ENCODE data around the gene SLC66A1. TPM values are rescaled to one million over a fixed set of nuclear protein-coding genes. Genes with fewer than 3 reads are reported as not detected.
A peak's percentile ranks its signal among the peaks of the same experiment; 100 is the strongest.

Gene SLC66A1
- total RNA-seq, 1 experiment from 2014 or later, result 17.5 TPM

DNA sequence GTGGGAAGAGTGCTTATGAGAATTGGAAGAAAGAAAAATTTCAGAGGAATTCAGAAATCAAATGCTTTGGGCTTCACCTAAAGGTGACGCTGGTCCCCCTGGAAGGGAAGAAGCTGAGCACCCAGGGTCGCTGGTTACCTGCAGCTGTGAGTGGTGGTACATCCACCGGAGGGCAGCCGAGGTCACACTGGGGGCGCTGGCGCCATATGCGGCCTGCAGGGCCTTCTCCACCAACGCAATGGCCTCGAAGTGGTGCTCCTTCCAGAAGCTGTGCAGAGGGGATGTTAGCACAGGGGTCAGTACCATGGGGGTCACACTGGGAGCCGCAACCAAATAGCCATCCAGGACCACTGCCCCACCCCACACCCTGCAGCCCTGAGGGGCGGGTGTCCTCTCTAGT lies 6.2 kb upstream of the SLC66A1 start:
- no peak for DNase-seq (ENCODE audit: low read depth)

DNA sequence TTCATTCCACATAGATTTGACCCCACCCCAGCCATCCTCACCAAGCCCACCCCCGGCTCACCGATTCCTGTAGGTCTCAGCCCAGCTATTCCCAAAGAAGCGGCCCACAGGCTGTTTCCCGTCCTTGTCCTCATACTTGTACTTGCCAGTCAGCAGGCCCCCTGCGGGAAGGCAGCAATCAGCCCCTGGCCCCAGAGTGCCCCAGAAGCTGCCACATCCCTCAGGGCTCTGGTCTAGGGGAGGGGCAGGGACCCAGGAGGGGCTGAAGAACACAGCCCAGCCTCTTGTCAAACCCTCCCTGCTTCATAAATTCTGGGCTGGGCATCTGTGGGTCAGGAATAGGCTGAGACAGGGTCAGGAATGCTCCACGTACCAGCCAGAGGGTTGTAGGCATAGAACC lies 5.2 kb upstream of the SLC66A1 start:
- DNase-seq (ENCODE audit: low read depth), result no peak

DNA sequence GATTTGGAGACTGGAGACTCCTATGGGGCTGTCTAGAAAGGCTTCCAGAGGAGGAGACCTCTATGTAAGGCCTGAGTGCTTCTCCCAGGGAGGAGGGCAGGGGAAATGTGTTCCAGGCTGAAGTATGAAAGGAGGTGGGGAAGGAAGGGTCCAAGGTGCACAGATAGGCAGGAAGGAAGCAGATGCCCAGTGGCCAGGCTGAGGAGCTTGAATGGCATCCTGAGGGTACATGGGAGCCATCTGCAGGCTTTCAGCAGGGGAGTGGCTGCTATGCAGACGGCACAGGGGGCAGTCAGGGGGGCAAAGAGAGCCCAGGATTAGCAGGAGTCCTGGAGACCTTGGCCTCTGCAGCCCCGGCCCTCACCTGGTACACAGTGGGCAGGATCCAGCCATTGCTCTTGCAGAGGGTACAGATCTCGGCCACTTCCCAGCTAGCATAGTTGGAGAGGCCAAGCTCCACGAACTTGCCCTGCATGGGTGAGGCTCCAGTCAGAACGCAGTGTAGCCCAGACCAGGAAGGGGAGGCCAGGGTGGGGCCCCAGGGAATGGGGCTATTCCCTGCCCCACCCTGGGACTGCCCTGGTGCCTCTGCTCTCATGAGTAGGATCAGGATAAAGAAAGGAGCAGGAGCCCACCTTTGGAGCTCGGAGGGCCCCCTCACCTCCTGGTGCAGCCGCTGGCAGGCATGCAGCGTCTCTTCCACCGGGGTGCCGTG lies 4.2 kb upstream of the SLC66A1 start:
- no peak for DNase-seq (ENCODE audit: low read depth)

DNA sequence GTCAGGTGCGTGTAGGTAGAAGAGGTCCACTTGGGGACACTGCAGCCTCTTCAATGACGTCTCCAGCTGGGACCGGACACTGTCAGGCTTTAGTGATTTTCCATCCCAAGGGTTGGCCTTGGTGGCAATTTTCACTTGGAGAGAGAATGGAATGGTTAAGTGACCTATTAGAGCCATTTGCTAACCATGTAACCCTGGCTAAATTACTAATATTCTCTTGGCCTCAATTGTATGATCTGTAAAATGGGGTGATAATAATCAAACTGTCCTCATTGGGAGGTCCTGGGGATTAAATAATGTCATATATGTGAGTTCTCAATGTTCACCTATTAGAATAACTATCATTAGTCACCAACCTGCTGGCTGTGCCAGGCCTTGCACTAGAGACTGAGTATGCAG lies 3.6 kb upstream of the SLC66A1 start:
- no peak for DNase-seq (ENCODE audit: low read depth)

DNA sequence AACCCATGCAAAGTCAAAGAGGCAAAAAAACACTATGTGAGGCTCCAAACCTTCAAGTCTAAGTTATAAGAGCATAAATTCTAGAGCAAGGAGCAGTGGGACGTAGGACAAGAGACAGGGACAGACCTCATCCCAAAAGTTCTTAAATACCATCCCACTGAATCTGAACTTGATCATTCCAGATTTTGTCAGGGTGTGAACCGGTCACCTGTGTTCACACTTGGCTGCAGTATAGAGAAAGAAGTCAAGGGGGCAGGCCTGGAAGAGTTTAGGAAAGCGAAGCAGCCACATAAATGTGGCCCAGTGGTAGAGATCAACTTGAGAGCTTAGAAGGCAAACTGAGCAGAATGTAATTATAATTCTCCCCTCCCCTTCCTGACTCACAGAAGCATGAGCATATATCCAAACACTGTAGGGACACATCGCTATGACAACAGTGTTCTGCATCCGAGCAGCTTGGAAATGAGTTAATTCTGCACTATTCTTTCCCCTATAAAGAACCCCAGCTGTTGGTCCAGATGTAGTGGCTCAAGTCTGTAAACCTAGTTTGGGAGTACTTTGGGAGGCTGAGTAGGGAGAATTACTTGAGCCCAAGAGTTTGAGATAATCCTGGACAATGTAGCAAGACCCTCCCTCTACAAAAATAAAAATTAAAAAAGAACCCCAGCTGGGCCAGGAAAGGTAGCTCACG lies 2.9 kb upstream of the SLC66A1 start:
- DNase-seq (ENCODE audit: low read depth), result peak; percentile 58

DNA sequence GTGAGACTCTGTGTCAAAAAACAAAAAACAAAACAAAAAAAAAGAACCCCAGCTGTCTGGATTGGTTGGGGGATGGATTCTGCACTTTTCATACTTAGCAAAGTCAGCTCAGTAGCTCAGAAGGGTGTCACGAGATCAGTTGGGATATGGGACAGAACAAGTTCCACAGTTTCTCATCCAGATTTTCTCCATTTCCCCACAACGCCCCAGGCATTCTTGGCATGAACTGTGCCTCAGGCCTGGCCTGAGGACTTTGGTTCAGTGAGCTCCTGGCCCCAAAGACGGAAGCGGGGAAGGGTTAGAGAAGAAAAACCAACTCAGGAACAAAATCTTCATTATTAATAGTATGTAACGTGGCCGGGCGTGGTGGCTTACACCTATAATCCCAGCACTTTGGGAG lies 2.1 kb upstream of the SLC66A1 start:
- DNase-seq (ENCODE audit: low read depth), result no peak

DNA sequence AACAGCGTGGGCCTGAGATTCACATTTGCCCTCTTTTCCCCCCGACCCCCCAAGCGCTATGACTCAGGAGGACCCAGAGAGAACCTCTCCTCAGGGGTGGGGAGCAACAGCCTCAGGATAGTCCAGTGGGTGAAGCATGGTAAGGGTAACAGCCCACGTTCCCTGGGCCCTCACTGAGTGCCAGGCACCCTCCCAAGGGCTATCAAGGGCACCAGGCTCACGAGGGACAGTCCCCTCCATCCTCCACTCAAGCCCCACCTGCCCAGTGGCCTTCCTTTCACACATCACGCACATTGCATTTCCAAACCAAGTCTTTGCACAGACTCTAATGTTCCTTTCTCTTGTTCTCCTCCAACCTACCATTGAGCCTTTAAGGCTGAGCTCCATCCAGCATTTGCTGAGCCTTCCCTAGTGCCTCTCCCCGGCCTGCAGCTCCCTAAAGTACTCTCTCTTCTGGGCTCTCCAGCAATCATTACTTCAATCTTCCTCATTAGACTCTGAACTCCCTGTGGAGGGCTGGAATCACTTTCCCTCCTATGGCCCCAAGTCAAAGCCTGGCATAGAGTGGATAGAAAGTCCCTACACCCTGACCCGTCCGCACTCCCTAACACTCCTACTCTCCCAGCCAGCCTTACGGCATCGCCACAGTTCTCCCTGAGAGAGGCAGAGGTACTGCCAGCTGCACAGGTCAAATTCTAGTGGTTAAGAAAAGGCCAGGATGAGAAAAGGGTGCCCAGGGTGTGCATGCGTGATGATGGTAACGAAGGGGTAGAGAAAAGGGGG lies 1.2 kb upstream of the SLC66A1 start:
- DNase-seq (ENCODE audit: low read depth), result no peak

DNA sequence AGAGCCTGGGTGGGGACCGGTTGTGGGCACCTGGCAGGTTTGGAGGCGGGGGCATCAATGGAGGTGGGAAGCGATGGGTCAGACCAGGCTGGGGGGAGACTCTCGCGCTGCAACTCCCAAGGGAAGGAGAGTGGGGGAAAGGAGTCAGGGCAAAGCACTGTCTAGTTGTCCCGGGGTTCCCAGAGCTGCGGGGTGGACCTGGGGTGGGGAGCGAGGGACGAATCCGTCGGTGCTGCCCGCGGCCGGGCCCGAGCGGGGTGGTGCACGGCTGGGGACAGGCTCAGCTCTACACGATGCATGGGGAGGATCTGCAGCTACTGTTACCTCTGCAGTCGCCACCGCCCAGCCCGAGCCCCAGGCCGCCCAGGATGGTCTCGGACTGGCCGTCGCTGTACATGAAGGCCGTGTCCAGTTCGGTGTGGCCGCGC lies 609 bp upstream of the SLC66A1 start:
- no peak for DNase-seq (ENCODE audit: low read depth)

DNA sequence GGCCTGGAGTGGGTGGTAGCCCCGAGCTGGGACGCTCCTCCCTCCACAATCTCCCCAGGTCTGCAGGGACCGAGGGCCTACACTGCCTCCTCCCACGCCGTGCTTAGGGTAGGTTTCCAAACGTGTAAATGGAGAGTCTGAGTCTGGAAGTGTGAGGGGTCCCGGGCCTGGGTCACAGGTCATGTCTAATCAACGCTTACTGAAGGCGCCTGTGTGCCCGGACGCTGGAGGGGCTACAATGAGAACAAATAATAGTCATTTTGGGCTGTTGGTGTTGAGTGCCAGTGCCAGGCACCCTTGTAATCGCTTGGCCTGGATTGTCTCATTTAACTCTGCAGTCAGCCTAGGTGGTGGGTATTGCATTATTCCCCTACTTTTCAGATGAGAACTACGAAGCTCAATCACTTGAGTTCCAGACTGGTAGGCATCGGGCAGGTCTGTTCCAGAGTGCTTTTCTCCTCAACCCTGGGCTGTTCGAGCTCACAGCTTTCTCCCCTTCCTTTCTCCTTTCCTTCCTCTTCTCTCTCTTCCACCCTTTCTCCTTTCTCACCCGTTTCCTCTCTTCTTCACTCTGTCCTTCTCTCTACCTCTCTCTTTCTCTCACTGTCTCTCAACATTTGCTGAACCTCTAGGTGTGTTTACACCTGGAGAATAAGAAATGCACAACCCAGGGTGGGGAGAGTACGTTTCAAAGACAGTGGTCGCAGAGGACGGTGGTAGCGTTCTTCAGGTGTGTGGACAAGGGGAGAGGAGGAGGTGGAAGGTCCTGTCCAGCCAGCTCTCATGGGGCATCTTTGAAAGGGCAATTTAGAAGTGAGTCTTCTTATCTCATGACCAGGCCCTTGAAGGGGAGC lies 883 bp downstream of the SLC66A1 start:
- DNase-seq (ENCODE audit: low read depth), result no peak

DNA sequence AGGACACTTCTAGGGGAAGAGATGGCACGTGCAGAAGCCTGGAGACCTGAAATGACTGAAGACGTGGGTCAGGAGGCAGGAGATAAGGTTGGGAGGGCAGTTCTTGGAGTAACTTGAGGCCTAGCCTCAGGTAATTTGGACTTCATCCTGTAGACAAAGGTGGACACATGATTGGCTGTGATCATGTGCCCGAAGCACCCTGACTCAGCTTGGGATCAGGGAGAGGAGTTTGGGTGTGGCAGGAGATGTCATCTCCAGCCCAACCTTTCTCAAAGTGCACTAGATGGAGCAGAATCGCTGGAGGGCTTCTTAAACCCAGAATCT lies 1.5 kb downstream of the SLC66A1 start:
- DNase-seq (ENCODE audit: low read depth), result no peak

DNA sequence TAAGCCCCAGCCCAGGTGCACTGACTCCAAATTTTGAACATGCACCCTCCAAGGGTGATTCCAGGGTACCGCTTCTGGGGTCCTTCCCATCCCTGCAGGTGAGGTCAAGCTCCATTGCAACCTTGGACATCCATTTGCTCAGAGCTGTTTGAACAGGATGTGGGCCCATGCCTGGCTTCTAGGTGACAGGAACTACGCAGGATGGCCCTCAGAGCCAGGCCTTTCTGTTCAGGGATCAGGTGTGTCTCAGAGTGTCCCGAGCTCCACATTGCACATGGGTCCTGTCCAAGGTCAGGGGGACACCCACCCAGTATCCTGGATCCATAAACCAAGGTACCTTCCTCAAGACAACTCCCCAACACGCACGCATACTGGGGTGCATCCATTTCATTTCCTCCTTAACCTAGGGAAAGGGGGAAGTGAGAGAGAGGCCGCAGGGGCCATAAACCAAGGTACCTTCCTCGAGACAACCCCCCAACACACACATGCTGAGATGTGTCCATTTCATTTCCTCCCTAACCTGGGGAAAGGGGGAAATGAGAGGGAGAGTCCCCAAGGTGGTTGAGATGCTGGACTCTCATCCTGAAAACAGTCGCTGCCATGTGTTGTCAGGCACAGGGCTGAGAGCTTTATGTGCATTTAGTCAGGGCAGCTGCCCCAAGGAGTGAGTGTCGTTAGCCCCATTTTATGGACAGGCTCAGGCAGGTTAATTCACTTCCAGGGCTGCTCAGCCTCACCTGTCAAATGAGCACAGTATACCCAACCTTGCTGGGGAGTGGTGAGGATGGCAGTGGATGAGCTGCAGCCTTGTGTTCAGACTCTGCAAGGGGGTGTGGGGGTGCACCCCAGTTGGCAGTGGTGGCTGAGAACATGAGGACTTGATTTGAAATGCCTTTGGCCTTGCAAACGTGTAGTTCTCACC lies 2.1 kb downstream of the SLC66A1 start:
- no peak for DNase-seq (ENCODE audit: low read depth)

DNA sequence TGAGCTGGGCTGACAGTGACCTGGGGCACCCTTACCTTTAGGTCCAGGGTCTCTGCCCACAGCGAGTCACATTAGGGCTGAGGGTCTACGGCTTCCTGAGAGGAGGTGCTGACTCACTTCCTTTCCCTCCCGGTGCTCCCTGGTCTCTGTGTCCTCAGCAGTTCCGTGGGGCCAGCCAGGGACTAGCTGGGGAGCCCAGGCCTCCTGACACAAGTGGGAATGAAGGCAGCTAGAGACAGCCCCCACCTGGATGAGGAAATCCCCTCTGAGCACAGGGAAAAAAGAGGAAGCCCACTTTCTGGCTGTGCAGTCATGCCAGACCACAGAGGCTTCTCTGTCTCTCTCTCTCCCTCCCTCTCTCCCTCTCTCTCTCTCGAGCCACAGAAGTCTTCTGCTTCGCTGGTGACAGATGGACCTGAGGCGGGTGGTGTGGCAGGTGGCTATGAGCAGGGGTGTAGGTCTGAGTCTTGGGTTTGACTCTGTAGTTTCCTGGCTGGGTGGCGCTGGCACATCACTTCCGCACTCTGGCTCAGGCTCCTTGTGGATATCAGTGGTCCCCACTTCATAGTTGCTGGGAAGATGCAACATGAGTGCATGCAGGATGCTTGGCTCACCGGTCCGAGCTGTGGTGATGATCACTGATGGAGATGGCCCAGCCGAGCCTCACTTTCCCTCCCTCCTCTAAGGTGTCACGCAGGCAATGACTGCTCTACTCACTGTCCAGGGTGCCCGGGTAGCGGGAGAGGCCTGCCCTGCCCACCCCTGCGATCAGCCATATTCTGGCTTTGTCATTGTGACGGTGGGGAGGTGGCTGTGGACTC lies 3.5 kb downstream of the SLC66A1 start:
- peak; percentile 81 for DNase-seq (ENCODE audit: low read depth)

DNA sequence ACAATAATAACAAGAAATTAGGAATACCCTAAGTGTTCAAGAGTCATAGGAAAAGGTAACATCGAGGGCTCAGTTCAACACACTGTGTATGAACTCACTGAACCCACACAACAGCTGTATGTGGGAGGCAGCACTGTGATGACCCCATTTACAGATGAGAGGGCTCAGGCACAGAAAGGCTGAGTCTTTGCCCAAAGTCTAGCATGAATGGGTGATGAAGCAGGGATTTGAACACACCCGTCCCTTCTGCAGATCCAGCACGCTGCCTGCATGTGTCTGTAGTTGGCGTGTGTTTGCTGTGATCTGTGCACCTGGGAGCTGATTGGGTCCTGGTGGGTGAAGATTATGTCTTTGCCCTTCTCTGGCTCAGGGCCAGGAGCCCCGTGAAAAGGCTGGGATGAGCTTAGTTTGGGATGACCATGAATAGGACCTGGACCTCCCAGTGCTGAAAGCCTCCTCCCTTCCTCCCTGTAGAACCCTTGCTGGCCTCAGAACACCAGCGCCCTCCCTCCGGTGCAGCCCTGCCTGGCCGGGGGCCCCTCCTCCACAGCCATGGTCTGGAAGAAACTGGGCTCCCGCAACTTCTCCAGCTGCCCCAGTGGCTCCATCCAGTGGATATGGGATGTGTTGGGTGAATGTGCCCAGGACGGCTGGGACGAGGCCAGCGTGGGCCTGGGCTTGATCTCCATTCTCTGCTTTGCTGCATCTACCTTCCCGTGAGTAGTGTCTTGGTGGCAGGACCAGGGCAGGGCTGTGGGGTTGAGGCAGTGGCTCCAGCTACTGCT lies 5.2 kb downstream of the SLC66A1 start:
- DNase-seq (ENCODE audit: low read depth), result no peak

DNA sequence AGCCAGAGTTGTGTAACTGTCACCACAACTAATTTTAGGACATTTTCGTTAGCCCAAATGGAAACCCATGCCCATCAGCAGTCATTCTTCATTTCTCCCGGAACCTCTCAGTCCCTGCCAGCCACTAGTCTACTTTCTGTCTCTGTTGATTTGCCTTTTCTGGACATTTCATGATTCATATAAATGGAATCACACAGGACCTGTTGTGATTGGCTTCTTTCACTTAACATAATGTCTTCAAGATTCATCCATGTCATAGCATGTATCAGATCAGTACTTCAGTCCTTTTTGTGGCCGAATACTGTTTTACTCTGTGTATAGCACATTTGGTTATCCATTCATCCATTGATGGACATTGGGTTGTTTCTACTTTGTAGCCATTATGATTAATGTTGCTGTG lies 7.1 kb downstream of the SLC66A1 start:
- DNase-seq (ENCODE audit: low read depth), result no peak

DNA sequence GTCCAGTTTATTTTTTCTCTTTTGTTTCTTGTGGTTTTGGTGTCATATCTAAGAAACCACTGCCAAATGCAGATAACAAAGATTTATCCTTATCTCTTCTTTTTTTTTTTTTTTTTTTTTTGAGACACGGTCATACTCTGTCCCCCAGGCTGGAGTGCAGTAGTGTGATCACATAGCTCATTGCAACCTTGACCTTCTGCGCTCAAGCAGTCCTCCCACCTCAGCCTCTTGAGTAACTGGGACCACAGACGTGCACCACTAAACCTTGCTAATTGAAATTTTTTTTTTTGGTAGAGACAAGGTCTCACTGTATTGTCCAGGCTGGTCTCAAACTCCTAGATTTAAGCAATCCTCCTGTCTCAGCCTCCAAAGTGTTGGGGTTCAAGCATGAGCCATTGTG lies 8.9 kb downstream of the SLC66A1 start:
- no peak for DNase-seq (ENCODE audit: low read depth)

DNA sequence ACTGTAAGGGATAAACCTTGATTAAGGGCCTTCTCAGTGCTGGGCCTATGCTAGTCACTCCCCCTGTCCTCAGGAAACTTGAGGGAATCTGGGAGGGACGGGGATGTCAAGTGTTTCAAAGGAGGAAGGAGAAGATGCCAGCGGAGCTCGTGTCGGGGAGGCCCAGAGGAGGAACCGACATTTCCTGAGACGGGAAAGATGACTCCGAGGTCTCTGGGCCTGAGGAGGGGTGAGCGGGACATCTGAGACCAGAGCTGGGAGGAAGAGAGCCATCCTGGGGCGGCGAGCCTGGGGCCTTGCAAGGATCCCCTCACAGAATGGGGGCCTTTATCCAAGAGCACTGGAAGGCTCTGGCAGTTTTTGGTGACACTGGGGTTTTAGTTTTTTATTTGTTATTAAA lies 10.4 kb downstream of the SLC66A1 start:
- DNase-seq (ENCODE audit: low read depth), result no peak

DNA sequence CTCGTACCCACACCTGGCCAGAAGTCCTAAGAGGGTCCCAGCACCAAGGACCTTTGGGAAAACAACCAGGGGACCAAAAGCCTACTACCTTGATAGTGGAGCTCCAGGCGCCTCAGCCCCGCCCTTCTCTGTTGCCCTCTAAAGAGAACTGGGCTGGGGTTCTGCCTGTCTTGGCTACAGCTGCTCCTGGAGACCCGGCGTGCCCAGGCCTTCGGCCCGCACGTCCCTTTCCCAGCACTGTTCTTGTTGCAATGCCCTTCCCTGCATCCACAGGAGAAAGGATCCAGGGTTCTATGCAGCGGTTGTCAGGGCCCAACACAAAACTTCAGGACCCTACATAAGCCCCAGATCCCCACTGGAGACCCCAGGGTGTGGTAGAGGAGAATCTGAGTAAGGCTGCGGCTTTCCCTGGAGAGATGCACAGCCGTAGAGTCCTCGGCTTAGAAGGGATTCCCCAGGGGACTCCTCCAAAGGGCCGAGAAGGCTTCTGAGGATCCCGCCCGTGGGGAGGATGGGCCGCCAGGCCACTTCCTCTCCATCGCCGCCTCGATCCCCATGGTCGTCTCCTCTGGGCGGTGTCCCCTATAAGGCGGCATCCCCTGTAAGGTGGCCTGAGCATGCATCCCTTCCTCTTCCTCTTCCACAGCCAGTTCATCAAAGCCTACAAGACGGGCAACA lies 12.0 kb downstream of the SLC66A1 start:
- no peak for DNase-seq (ENCODE audit: low read depth)

DNA sequence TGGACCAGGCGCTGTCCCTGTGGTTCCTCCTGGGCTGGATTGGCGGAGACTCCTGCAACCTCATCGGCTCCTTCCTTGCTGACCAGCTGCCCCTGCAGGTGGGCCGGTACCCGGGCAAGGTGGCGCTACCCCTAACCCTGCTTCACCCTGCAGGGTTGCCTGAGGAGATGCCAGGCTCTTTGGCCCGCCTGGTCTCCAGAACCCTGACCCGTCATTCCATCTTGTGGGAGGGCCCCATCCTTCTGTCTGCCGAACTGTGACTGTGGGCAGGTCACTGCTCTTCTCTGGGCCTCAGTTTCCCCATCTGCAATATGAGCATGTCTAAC lies 12.5 kb downstream of the SLC66A1 start:
- DNase-seq (ENCODE audit: low read depth), result no peak
